ENCODE results near the gene TBC1D14.

- TF ChIP-seq EZH2phosphoT487 (IDR thresholded peaks at IDR 0.05; ENCODE audit: borderline replicate concordance) (no peak), CTCF (conservative IDR thresholded peaks at IDR 0.05; ENCODE audit: low read length) (no peak)
Measured at GRCh38 chr4:6932918-6933317, 23.3 kb downstream of the TBC1D14 start.

Data from Loucy (cell line).